Measurements from ENCODE around the gene ESYT2.

ESYT2 gene

DNA sequence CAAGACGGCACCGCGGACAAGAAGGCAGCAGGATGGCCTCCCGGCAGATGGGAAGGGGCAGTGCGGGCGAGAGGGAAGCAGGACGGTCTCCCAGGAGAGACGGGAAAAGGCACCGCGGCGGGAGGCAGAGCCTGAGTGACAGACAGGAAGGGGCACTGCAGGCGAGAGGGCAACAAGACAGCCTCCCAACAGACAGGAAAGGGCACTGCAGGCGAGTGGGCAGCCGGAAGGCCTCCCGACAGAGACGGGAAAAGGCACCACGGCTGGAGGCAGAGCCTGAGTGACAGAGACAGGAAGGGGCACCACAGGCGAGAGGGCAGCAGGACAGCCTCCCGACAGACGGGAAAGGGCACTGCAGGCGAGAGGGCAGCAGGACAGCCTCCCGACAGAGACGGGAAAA lies 32.6 kb downstream of the ESYT2 start:
- TF ChIP-seq, protein P1, sequence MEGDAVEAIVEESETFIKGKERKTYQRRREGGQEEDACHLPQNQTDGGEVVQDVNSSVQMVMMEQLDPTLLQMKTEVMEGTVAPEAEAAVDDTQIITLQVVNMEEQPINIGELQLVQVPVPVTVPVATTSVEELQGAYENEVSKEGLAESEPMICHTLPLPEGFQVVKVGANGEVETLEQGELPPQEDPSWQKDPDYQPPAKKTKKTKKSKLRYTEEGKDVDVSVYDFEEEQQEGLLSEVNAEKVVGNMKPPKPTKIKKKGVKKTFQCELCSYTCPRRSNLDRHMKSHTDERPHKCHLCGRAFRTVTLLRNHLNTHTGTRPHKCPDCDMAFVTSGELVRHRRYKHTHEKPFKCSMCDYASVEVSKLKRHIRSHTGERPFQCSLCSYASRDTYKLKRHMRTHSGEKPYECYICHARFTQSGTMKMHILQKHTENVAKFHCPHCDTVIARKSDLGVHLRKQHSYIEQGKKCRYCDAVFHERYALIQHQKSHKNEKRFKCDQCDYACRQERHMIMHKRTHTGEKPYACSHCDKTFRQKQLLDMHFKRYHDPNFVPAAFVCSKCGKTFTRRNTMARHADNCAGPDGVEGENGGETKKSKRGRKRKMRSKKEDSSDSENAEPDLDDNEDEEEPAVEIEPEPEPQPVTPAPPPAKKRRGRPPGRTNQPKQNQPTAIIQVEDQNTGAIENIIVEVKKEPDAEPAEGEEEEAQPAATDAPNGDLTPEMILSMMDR (conservative IDR thresholded peaks at IDR 0.05; ENCODE audit: low read length), result no peak
- H3K4me3 ChIP-seq (ENCODE audit: low read length), result no peak overlapping the region
- no peak for DNase-seq (ENCODE audit: low read depth)

DNA sequence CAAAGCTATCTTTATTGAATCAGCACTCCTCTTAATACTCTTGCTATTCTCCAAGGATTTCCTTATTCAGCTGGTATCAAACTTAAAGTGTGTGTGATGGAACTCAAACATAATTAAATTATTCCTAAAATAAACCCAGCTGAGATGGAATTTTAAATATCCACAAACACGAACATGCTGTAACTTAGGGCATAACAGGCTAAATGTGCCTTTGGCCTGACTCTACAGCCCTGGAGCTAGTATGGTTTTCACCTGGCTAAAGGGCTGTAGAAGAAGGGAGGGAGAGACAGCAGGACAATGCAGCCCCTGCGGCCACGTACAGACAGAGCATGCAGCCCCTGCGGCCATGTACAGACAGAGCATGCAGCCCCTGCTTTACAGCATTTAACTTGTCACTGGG lies 34.0 kb downstream of the ESYT2 start:
- no peak overlapping the region for H3K4me3 ChIP-seq (ENCODE audit: low read length)
- no peak for DNase-seq (ENCODE audit: low read depth)
- TF ChIP-seq, protein P1 (conservative IDR thresholded peaks at IDR 0.05; ENCODE audit: low read length), result no peak

DNA sequence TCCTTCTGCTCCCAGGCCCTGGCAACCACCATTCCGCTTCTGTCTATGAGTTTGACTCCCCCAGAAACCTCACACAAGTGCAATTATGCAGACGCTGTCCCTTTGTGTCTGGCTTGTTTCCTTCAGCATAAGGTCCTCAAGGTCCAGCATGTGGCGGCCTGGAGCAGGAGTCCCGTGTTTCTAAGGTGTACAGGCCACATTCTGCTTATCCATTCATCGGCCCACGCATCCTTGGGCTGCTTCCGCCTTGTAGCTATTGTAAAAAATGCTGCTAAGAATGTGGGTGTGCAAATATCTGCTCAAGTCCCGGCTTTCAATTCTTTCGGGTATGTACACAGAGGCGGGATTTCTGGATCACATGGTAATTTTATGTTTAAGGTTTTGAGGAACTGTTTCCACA lies 38.2 kb downstream of the ESYT2 start:
- no peak overlapping the region for H3K4me3 ChIP-seq (ENCODE audit: low read length)
- no peak for DNase-seq (ENCODE audit: low read depth)
- TF ChIP-seq, protein P1 (conservative IDR thresholded peaks at IDR 0.05; ENCODE audit: low read length), result no peak

DNA sequence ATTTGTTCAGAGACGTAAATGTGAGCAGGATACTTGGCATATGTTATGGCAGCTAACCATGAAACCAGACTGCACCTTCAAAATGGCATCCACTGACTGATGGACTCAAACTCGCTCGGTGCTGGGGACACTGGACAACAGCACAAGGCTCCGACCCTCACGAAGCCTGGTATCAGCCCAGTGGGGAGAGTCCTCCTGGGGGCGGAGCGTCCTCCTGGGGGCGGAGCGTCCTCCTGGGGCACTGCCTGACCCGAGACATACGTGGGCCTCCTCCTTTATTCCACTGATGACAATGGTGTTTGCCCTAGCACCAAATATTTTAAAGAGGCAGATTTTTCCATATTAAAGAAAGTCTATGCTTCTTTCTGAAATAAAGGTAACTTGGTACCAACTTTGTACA lies 39.5 kb downstream of the ESYT2 start:
- TF ChIP-seq, protein P1 (conservative IDR thresholded peaks at IDR 0.05; ENCODE audit: low read length), result no peak
- no peak overlapping the region for H3K4me3 ChIP-seq (ENCODE audit: low read length)
- no peak for DNase-seq (ENCODE audit: low read depth)

DNA sequence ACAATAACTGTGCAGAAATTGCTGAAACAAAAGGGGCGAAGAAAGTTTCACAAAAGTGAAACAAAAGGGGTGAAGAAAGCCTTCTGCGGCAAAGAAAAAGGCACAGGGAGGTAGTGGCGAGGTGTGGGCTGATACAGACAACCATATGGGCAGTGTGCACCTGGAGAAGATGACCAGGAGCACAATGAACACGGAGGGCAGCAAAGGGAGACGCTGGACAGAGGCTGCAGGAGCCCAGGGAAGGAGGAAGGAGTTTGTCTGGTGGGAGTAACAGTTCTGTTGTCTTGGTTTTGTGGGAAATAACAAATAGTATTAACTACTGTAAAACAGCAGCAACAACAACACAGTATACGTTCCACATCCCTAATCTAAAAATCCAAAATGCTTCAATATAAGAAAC lies 42.4 kb downstream of the ESYT2 start:
- H3K4me3 ChIP-seq (ENCODE audit: low read length), result no peak overlapping the region
- TF ChIP-seq, protein P1 (conservative IDR thresholded peaks at IDR 0.05; ENCODE audit: low read length), result no peak
- no peak for DNase-seq (ENCODE audit: low read depth)

DNA sequence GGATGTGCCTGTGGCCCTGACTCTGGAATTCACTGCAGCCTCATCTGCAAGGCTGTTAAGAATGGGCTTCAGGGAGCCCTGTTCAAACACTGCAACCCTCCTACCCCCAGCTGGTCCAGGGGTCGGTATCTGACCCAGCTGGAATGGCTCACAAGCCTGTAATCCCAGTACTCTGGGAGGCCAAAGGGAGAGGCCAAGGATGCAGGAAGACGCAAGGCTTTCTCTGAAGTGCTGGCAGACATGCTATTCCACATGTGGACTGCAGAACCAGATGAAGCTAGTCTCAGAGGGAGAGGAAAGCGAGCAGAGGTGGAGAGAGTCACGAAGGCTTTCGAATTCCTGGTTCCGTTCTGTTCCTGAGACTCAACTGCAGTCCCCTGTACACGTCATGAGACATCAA lies 45.0 kb downstream of the ESYT2 start:
- DNase-seq (ENCODE audit: low read depth), result peak; percentile 30
- TF ChIP-seq, protein P1 (conservative IDR thresholded peaks at IDR 0.05; ENCODE audit: low read length), result no peak
- H3K4me3 ChIP-seq (ENCODE audit: low read length), result no peak overlapping the region

DNA sequence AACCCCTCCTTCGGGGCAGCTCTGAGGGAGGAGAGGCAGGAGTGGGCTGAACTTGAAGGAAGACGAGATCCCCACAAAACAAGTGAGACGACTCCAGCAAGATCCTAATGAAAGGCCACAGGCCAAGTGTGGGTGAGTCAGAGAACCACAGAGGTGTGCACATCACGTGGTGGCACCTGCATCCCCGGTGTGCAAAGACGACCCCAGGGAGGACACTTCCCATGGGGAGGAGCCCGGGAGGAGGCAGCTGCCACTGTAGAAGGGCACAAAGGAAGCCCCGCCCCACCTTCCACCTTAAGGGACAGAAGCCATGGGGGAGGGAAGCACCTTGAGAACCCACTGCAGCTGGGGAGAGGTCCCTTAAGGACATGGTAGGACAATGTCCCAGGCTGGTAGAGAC lies 45.7 kb downstream of the ESYT2 start:
- TF ChIP-seq, protein P1 (conservative IDR thresholded peaks at IDR 0.05; ENCODE audit: low read length), result no peak
- H3K4me3 ChIP-seq (ENCODE audit: low read length), result no peak overlapping the region
- DNase-seq (ENCODE audit: low read depth), result no peak
